ENCODE results near the gene MAMLD1. TPM values are rescaled to one million over a fixed set of nuclear protein-coding genes. Genes with fewer than 3 reads are reported as not detected.

The MAMLD1 gene, protein sequence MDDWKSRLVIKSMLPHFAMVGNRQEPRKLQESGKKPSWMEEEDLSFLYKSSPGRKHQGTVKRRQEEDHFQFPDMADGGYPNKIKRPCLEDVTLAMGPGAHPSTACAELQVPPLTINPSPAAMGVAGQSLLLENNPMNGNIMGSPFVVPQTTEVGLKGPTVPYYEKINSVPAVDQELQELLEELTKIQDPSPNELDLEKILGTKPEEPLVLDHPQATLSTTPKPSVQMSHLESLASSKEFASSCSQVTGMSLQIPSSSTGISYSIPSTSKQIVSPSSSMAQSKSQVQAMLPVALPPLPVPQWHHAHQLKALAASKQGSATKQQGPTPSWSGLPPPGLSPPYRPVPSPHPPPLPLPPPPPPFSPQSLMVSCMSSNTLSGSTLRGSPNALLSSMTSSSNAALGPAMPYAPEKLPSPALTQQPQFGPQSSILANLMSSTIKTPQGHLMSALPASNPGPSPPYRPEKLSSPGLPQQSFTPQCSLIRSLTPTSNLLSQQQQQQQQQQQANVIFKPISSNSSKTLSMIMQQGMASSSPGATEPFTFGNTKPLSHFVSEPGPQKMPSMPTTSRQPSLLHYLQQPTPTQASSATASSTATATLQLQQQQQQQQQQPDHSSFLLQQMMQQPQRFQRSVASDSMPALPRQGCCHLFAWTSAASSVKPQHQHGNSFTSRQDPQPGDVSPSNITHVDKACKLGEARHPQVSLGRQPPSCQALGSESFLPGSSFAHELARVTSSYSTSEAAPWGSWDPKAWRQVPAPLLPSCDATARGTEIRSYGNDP
- total RNA-seq (2014; rRNA removed; shearing (Covaris generic)): 5.5 and 5.6 TPM in 2 replicates

DNA sequence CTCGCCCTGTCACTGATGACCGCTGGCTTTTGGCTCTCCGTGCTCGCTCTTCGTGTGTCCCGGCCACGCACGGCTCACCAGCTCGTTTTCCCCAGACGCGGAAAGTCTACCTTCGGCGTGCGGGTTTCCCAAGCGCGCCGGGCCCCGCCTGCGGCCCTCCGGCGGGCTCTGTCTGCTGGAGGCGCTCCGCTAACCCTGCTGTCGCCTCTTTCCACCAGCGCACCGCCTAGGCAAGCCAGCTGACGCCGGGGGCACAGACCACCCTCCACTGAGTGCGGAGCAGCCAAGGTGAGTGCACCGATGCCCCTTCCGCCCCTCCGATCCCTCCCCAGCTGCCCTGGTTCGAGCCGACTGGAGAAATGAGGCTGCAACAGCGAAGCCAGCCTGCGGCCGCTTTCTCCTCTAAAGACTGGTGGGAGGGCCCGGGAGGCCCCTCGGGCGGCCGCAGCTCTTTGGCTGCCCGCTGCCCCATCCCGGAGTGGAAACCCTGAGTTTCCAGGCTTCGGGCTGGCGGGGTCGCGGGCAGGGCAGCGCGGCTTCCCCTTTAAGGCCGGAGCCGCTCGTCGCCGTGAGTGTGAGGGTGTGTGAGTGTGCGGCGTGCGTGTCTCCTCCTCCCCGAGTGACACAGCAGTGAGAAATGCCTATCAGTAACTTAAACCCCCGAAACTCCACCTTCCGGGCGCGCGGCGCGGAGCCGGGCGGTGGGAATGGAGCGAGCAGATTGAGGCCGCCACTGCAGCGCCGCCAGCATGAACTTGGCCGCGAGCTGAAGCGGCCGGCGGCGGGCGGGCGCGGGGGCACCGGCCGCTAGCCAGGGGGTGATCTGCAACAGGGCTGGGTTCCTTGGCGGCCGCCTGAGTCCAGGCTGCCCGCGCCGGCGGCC lies at the start of gene MAMLD1:
MAMLD1 (plus strand) TSS at position 719 of the 883 bp plus-strand sequence. CDS start 82,200 bp downstream, outside the sequence.
- H3K27ac ChIP-seq: peak within 1 kb of the TSS; percentile 90
- DNase-seq: peak; percentile 77 to 78
- no peaks in the 10 kb centered on the region for H3K36me3 ChIP-seq
- H3K4me3 ChIP-seq: peak within 1 kb of the TSS; percentile 67
- H3K27me3 ChIP-seq: no peaks in the 10 kb centered on the region
- H3K9me3 ChIP-seq (replicated peaks): no peaks in the 10 kb centered on the region
- H3K4me1 ChIP-seq: no peaks in the 10 kb centered on the region

DNA sequence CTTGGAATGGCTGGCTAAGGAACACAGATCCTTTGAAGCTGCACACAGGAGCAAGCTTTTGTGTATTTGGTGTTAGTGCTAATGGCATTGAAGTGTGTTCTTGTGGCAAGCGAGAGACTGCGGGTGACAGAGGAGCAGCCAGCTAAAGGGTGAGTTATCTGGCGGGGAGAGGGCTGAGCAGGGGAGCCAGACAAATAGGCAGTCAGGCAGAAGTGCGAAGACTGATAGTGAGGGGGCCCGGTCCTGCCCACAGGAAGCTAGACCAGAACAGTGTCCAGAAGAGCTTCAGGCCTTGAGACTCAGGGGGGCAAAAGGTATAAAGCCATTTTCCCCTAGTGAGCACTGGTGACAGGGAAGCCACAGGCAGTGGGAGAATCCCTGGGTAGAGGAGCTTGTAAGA lies 49.6 kb upstream of the MAMLD1 start:
- H3K4me3 ChIP-seq: no peak overlapping the region
- H3K4me1 ChIP-seq: no peaks in the 10 kb centered on the region
- H3K9me3 ChIP-seq (replicated peaks): no peaks in the 10 kb centered on the region
- H3K36me3 ChIP-seq: no peaks in the 10 kb centered on the region
- no peak overlapping the region for H3K27ac ChIP-seq
- no peak for DNase-seq
- no peaks in the 10 kb centered on the region for H3K27me3 ChIP-seq

DNA sequence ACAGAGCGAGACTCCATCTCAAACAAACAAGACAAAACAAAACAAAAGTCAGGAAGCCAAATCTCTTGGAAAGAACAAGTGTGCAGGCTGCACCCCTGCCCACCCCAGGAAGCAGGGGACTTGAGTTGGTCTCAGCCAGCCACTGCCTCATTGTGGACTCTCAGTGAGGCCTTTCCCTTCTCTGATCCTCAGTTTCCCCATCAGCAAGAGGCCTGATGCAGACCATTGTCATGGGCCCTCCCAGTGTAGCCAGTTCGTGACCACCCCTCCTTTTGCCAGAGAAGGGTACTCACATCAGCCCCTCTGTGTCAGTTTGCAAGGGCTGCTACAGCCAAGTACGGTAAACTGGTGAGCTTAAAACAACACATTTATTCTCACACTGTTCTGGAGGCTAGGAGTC lies 48.9 kb upstream of the MAMLD1 start:
- Histone ChIP-seq H3K9me3 (replicated peaks) (no peaks in the 10 kb centered on the region), H3K27ac (no peak overlapping the region), H3K4me3 (no peak overlapping the region), H3K27me3 (no peaks in the 10 kb centered on the region), H3K36me3 (no peaks in the 10 kb centered on the region), H3K4me1 (no peaks in the 10 kb centered on the region)
- DNase-seq: no peak

DNA sequence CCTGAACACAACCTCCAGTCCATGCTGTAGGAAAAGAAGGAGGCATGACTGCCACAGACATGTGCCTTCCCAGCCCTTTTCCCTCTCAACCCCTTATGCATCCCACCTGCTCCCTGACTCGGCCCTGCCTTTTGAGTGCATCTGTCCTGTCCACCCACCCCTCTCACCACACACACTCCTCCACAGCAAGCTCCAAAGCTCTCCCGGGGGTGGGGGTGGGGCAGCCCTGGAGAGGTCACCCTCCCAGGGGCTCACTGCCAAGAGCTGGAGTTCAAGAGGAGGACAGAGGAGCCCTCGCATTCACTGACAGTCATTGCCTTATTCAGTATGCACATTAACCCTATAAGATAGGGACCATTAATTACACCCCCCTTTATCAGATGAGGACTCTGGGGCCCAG lies 46.6 kb upstream of the MAMLD1 start:
- Histone ChIP-seq H3K9me3 (replicated peaks) (no peaks in the 10 kb centered on the region), H3K4me1 (no peaks in the 10 kb centered on the region), H3K27ac (no peak overlapping the region), H3K36me3 (no peaks in the 10 kb centered on the region), H3K4me3 (no peak overlapping the region), H3K27me3 (no peaks in the 10 kb centered on the region)
- peak in 1 of 2 experiments; percentile 31 for DNase-seq

DNA sequence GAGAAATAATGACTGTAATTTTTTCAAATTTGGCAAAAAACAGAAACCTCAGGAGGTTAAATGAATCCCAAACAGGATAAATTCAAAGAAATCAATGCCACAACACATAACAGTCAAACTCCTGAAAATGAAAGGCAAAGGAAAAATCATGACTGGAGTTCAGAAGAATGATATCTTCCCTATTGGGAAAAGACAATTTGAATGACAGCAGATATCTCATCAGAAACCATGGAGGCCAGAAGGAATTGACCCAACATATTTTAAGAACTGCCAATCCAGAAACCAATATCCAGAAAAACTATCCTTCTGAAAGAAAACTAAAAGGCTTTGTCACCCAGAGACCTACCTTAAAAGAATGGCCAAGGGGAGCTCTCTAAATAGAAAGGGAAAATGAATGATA lies 40.1 kb upstream of the MAMLD1 start:
- H3K27me3 ChIP-seq: no peaks in the 10 kb centered on the region
- H3K4me3 ChIP-seq: no peak overlapping the region
- DNase-seq: no peak
- H3K27ac ChIP-seq: no peak overlapping the region
- no peaks in the 10 kb centered on the region; the same call in 1 of the 2 replicates for H3K9me3 ChIP-seq (replicated peaks)
- no peaks in the 10 kb centered on the region for H3K36me3 ChIP-seq
- peaks cover 22% of the 10 kb centered on the region for H3K4me1 ChIP-seq

DNA sequence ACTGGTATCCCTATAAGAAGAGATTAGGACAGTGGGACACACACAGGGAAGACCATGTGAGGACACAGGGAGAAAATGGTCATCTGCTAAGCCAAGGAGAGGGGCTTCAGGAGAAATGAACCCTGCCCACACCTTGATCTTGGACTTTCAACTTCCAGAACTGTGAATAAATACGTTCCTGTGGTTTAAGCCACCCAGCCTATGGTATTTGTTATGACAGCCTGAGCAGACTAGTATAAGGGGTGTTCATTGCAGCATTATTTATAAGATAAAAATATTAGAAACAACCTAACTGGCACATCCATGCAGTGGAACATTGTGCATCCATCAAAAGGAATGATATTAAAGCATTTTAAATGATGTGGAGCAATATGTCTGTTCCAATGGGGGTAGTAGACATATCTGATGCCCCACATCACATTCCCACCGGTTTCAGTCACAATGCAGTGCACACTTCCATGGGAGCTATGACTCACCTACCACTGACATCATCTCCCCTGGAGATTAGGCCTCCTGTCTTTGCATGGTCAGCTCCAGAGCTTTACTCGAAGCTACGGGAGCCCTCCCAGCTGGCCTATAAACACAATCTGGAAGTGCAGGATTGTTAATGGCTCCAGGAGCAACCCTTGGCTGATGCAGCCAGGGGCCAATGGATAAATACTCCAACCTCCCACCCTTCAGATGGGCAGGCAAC lies 38.9 kb upstream of the MAMLD1 start:
- Histone ChIP-seq H3K27me3 (no peaks in the 10 kb centered on the region), H3K27ac (peak overlapping the region; percentile 40; the same call in 1 of the 2 replicates), H3K4me1 (peaks cover 22% of the 10 kb centered on the region), H3K4me3 (no peak overlapping the region), H3K36me3 (no peaks in the 10 kb centered on the region), H3K9me3 (replicated peaks) (no peaks in the 10 kb centered on the region; the same call in 1 of the 2 replicates)
- DNase-seq: peak; percentile 70 to 74

DNA sequence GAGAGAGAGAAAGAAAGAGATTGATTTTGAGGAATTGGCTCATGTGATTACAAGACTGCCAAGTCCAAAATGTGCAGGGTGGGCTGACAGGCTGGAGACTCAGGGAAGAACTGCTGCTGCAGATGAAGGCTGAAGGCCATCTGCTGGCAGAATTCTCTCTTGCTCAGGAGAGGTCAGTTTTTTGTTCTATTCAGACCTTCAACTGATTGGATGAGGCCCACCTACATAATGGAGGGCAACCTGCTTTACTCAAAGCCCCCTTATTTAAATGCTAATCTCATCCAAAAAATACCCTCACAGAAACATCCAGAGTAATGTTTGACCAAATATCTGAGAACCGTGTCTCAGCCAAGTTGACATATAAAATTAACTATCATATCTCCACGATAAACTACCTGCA lies 38.2 kb upstream of the MAMLD1 start:
- H3K27ac ChIP-seq: peak overlapping the region; percentile 40; the same call in 1 of the 2 replicates

DNA sequence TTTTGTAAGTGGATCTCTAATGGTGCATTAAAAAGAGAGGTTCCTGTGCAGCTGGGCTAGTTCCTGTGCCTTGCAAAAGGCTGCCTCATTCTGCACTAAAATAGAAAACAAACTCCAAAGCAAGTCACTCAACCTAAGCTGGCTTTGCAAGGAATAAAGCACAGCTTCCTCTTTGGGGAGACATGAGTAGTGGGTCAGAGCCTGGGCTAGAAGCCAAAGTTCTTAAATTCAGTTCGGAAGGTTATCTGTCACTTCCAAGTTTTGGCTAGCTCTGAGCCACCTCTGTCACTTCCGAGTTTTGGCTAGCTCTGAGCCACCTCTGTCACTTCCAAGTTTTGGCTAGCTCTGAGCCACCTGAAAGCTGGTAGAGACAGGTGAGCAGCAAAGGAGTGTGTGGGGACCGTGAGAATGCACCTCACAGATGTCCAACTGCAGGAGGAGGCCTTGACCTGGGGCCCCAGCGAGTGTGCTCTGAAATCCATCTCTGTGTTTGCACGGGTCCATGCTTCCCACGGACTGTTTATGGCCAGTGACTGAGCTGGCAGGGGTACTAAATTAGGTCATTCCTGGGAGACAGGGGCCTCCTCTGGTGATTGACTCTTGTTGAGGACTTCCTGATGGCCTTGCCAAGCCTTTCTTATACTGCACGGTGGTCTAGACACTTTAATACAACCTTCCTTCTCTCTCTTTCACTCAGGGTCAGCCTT lies 36.4 kb upstream of the MAMLD1 start:
- no peak for DNase-seq
- H3K27me3 ChIP-seq: no peaks in the 10 kb centered on the region
- no peak overlapping the region for H3K27ac ChIP-seq
- no peak overlapping the region for H3K4me3 ChIP-seq
- H3K9me3 ChIP-seq (replicated peaks): no peaks in the 10 kb centered on the region; the same call in 1 of the 2 replicates
- no peaks in the 10 kb centered on the region for H3K36me3 ChIP-seq
- peaks cover 27% of the 10 kb centered on the region for H3K4me1 ChIP-seq

More for the DNA sequence above, 38.2 kb upstream of the MAMLD1 start:
- no peaks in the 10 kb centered on the region; the same call in 1 of the 2 replicates for H3K9me3 ChIP-seq (replicated peaks)
- no peaks in the 10 kb centered on the region for H3K27me3 ChIP-seq
- H3K36me3 ChIP-seq: no peaks in the 10 kb centered on the region
- peaks cover 27% of the 10 kb centered on the region for H3K4me1 ChIP-seq
- no peak overlapping the region for H3K4me3 ChIP-seq
- DNase-seq: no peak

DNA sequence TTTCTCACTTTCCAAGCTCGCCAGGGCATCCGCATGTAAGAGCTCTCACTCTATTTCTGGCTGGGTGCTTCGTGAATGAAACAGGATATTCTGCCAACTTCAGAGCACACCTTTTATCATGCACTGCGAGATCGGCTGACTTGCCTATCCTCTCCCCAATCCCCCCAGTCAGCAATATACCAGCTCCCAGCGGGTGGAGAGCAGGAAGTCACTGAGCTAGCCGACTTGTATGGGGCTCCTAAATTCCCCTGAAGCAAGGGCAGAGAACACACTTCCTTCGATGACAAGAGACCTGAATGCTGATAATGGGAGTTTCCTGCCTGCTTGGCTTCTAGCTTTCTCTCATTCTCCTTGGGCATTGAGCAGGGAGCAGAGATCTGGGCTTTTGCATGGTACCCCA lies 33.8 kb upstream of the MAMLD1 start:
- no peak overlapping the region for H3K4me3 ChIP-seq
- H3K36me3 ChIP-seq: no peaks in the 10 kb centered on the region
- H3K4me1 ChIP-seq: peaks cover 21% of the 10 kb centered on the region
- no peaks in the 10 kb centered on the region for H3K27me3 ChIP-seq
- H3K27ac ChIP-seq: no peak overlapping the region
- H3K9me3 ChIP-seq (replicated peaks): no peaks in the 10 kb centered on the region
- DNase-seq: no peak

DNA sequence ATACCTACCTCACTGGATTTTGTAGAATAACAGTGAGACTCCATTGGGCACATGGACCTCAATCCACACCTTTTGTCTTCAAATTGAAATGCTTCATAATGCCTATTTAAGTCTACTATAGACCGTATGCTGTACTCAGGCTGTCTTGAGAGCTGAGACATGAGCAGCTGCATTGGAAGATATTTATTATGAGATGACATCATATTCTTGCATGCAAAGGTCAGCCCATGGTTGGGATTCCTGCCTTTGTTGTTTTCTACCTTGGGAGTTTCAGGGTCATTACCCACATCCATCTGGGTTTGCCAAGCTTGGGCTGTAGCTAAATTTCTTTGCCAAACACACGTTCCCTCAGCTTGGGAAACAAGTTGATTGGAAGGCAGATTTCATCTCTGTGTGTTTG lies 33.2 kb upstream of the MAMLD1 start:
- peaks cover 16% of the 10 kb centered on the region for H3K4me1 ChIP-seq
- H3K36me3 ChIP-seq: no peaks in the 10 kb centered on the region
- H3K9me3 ChIP-seq (replicated peaks): no peaks in the 10 kb centered on the region
- H3K27me3 ChIP-seq: no peaks in the 10 kb centered on the region
- H3K27ac ChIP-seq: no peak overlapping the region
- DNase-seq: no peak
- H3K4me3 ChIP-seq: no peak overlapping the region

DNA sequence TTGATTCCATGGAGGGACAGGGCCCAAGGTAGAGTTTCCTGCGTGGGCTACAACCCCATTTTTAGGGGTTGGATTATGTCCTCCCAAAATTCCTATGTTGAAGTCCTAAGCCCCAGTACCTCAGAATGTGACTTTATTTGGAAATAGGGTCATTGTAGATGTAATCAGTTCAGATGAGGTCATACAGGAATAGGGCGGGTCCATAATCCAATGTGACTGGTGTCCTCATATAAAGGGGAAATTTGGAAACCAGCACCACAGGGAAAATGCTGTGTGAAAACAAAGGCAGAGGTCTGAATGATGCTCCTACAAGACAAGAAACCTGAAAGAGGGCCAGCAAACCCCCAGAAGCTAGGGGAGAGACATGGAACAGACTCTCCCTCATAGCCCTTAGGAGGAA lies 31.1 kb upstream of the MAMLD1 start:
- no peaks in the 10 kb centered on the region for H3K9me3 ChIP-seq (replicated peaks)
- no peaks in the 10 kb centered on the region for H3K27me3 ChIP-seq
- peaks cover 5% of the 10 kb centered on the region; the same call in 1 of the 2 replicates for H3K4me1 ChIP-seq
- DNase-seq: no peak
- no peak overlapping the region for H3K27ac ChIP-seq
- no peak overlapping the region for H3K4me3 ChIP-seq
- H3K36me3 ChIP-seq: no peaks in the 10 kb centered on the region

DNA sequence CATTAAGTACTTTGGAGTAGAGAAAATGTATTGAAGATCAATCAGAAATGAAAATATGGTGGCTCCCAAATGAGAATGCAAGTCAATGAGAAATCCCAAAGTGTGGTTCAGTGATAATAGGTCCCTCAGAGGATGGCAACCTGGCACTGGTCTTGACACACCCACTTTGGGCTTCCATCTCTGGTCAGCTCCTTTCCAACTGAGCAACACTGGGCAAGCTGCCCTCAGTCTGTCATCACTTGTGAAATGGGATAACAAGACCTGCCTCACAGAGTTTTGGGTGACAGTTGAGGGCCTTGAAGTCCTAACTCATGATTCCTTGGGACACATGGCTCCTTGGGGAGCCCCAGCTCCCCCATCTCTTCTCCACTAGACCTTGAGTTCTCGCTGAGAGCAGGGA lies 29.0 kb upstream of the MAMLD1 start:
- no peak for DNase-seq
- no peaks in the 10 kb centered on the region for H3K27me3 ChIP-seq
- H3K9me3 ChIP-seq (replicated peaks): no peaks in the 10 kb centered on the region
- H3K27ac ChIP-seq: no peak overlapping the region
- H3K4me1 ChIP-seq: peaks cover 5% of the 10 kb centered on the region; the same call in 1 of the 2 replicates
- no peaks in the 10 kb centered on the region for H3K36me3 ChIP-seq
- no peak overlapping the region for H3K4me3 ChIP-seq

DNA sequence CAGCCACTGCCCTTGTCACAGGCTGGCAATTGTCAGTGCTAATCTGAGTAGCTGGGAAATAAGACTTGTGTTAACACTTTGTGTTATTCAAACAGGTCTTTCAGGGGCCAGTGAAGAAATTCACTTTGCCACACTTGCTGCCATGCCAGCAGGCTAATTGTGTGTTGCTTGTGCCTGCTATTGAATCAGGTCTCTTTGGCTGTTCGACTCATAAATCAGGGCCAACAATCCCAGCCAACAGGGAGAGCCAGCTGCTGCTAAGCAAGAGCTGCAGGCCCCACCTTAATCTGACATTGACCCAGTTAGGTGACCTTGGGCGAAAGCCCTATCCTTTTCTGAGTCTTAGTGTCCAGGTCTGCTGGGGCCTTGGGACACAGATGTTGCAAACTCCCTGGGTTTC lies 28.1 kb upstream of the MAMLD1 start:
- H3K27me3 ChIP-seq: no peaks in the 10 kb centered on the region
- no peak overlapping the region for H3K4me3 ChIP-seq
- no peak for DNase-seq
- H3K4me1 ChIP-seq: no peaks in the 10 kb centered on the region; the same call in 1 of the 2 replicates
- H3K9me3 ChIP-seq (replicated peaks): no peaks in the 10 kb centered on the region
- no peak overlapping the region for H3K27ac ChIP-seq
- H3K36me3 ChIP-seq: no peaks in the 10 kb centered on the region

Measured in SJCRH30 (cell line).